ENCODE measurements around the gene ZFPM1.

The ZFPM1 gene

DNA sequence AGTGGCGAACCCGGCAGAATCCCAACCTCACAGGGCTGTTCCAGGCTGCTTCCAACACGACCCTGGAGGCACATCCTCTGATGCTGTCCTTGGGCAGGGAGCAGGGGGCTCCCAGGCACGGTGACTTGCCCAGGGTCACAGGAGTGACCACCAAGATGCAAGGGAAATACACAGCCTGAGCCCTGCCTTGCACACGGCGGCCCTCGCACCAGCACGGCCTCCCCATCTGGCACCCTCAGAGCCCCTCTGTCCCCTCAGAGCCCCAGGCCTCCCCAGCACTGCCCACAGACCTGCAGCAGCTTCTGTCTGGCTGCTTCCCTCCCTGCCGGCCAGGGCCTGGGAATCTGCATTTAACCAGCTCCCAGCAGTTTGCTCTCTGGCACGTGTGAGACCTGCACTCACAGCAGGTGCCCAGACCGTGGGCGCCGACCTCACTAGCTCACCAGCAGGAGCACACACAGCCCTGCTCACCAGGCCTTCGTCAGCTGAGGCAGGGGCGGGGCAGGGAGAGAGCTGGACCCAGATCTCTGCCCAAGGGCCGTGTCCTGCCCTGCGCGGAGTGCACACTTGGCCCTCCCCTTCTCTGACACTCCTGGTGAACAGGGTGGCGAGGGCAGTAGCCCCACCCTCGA is 87.4 kb downstream of the ZFPM1 start:
- DNase-seq (no peak), ATAC-seq (no peak)

DNA sequence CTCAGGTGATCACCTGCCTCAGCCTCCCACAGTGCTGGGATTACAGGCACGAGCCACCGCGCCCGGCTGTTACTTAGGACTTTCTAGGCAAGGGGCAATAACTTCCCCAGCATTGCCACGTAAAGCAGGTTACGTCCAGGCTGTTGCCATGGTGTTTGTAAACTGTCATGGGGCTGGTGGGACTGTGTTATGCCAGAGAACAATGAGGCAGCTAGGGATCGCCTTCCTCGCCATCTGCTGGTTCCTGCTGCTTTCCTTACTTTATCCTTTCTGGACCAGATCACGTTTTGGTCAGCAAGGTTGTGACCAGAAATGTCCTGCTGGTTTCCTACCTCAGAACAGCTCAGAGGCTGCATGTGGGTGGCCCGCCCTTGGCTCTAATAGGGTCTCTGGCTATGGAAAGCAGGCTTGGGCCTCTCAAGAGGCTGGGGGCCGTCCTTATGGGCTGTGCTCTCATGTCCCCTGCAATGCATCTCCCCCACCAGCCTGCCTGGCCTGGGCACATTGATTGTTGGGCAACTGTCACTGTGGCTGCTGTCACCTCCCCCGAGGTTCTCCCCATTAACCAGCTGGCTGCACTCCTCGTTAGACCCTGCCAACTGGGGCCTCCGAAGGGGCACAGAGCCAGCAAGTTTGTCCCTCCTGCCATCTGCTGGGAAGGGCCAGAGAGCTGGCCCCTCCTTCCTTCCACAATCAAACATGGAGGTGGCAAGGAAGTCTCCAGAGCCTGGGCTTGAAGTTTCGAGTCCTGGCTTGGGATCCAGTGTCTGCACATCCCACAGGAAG is 88.9 kb downstream of the ZFPM1 start:
- ATAC-seq (no peak), DNase-seq (no peak)

DNA sequence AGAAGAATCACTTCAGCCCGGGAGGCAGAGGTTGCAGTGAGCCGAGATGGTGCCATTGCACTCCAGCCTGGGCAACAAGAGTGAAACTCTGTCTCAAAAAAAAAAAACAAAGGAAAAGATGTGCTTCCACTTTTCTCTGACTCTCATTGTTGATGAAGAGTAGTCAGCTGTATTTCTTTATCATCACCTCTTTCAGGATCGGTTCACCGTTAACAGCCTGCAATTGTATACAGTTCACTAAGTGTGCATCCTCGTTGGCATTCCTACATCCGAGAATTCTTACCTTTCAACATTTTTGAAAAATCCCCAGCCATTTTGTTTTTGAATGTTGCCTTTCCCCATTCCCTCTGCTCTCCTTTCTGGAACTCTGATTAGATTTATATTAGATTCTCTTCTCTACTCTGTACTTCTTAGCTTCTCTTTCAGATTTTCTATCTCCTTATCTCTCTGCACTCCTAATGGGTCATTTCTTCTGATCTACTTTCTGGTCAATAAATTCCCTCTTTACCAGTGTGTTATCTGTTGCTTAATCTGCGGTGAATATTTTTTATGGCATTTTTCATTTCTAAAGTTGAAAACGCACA is 90.2 kb downstream of the ZFPM1 start:
- ATAC-seq (no peak), DNase-seq (no peak)

DNA sequence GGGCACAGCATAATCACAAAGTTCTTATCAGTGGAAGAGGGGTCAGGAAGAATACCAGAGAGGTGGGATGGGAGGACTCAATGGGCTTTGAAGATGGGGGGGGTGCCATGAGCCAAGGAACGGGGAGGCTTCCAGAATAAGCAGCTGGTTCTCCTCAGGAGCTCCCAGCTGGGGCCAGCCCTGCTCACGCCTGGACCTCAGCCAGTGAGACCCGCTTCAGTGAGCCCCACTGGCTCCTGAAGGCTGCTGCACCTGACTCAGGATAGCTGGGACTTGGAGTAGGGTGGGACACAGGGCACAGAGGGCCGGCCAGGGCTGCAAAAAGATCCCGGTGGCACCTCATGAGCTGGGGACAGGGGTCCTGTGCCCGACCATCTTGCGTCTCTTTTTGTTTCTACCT is 92.7 kb downstream of the ZFPM1 start:
- DNase-seq: no peak
- ATAC-seq: no peak

DNA sequence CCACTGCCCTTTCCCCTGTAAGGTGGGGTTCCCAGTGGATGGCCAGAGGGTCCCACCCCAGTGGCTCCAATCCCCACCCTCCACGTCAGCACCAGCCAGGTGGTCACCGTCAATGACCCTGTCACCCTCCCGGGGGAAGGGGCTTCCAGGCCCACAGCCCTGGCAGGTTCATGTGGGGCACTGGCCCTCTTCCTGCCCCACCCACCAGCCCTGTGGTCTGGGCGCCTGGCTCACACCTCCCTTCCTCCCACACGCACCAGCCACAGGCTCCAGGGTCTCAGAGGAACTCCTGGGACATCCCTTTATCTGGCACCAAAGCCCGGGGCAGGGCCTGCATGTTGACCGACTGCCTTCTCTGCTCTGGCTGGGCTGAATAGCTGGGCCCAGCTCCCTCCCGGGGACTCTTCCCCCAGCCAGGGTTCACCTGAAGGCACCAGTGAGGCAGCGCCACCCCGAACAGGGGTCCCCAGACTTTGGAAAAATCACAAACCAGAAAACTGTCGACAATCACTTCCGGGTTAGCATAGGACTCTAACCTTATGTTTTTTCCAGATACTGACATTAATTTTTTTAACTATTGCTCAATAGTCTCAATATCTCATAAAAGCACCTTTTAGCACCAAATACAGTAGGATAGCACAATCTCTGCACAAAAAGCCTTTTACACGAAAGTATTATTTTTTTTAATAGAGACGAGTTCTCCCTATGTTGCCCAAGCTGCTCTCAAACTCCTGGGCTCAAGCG is 95.2 kb downstream of the ZFPM1 start:
- no peak for DNase-seq
- ATAC-seq: no peak

DNA sequence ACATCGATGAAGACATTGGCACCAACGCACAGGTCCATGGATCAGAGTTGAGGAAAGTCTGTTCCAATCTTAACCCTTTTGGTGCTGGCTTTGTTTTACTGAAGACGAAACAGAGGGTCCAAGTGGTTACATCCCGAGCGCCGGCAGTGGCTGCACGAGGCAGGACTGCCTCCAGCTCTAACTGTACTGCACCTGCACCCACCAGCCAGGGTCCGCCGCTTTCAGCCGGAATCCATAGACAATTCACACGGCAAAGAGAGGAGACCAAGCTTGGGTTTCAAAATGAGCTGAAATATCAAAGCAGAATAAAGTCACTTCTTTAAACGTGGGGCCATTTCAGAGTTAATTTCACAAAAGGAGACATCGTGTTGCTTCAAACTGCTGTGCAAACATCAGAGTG is 95.9 kb downstream of the ZFPM1 start:
- ATAC-seq (no peak), DNase-seq (no peak)

DNA sequence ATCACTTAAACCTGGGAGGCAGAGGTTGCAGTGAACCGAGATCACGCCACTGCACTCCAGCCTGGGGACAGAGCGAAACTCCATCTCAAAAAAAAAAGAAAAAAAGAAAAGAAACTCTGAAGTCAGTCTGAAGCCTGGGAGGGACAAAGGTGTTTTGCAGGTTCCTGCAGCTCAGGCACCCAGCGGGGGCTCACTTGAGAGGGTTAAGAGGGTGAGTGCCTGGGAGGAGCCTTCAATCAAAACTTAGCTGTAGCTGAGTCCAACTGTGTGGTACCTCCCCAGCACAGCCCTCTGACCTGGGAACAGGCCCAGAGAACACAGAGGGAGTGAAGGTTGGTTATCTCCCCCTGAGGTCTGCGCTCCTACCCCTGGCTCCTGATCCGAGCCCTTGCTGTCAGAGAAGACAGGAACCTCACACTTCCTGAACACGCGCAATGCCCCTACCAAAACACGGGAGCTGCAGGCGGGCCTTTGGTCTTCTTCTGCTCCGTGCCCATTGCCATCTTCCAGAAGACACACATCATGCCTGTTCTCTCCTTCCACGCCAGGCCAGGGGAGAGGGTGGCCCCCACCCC is 96.7 kb downstream of the ZFPM1 start:
- ATAC-seq: peak; percentile 11
- DNase-seq: no peak

DNA sequence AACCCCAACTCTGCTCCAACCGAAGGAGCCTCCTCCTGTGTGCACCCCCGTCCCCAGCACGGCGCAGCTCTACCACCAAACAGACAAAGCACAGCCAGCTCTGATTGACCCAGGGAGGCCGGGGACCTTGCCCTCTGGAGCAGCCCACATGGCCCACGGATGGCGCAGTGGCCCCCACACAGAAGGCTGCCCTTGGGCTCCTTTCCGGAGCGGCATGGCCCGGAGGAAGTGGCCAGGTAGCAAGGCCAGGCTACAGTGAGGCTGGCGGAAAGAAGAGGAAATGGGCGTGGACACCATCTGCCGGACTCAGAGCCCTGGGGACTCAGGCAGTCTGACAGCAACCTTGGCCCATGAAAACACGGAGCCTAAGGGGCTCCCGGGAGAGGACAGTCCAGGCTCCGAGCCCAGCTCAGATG is 97.2 kb downstream of the ZFPM1 start:
- ATAC-seq (peak; percentile 48), DNase-seq (no peak)

DNA sequence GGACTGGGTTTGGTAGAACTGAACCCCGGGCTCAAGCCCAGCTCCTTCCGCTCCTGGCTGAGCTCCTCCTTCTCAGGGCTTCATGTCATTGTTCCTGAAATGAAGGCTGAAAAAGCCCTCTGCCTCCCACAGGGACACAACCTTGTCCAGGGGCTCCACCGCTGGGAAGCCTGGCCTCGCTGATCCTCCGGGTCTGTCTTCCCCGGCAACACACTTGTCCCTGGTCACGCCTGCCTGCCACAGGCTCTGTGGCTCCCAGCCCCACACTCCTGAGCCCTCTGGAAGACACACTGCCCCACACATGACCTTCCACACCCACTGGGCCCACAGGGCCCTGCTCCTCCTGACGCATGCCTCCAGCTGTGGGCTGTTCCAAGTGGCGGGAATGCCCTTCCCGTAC is 99.1 kb downstream of the ZFPM1 start:
- DNase-seq: no peak
- no peak for ATAC-seq

DNA sequence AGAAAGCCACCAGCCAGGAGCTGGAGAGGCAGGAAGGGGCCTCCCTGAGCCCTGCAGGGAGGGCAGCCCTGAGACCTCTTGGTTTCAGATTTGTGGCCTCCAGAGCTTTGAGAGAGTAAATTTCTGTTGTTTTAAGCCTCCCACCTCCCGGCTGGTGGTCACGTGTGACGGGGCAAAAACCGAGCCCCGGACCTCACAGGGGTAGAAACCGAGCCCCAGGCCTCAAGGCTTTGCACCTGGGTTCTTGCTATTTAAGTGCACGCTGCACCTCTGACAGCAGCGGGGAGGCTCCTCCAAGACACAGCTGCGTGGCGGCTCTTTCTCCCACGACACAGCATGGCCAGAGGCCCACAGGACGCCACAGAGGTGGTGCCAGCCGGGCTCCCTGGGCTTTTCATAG is 99.7 kb downstream of the ZFPM1 start:
- DNase-seq: no peak
- no peak for ATAC-seq

DNA sequence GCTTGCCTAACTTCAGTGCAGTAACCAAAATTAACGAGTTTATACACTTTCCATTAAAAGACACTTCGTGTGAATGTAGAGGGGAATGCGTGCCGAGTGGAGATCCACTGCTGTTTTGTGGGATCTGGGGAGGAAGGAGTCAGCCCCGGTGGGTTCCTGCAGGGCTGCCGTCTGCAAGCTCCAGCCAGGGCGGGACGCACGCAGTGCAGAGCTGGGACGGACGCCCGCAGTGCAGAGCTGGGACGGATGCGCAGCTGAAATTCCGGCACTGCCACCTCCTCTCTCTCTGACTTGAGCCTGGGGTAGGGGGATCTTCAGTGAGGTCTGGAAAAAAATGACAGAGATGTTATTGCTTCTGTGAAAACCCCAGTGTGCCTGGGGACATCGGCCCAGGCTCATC is 100.7 kb downstream of the ZFPM1 start:
- ATAC-seq (no peak), DNase-seq (no peak)

DNA sequence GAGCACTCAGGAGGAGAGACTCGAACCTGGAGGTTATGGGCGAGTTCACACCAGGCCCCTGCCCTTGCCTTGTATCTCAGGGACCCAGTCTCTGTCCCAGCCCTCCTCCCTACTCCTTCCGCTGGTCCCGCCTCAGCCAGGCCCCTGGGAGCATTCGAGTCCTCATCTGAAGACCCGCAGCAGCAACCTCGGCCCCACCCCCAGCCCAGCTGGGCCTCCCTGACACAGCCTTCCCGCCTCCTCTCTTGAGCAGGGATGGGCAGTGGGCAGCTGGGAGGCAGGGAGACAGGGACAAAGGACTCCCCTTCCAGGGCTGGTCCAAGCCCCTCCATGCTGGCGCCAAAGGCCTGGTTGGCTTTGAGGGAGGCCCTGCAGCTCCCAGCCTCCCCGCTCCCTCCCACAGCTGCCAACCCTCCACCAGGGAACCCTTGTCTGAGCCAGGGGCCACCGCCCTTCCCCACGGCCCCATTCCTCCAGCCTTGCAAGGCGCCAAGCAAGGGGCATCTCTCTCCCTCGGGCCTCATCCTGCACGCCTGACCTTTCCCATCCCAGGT is 101.7 kb downstream of the ZFPM1 start:
- ATAC-seq: no peak
- DNase-seq: no peak

DNA sequence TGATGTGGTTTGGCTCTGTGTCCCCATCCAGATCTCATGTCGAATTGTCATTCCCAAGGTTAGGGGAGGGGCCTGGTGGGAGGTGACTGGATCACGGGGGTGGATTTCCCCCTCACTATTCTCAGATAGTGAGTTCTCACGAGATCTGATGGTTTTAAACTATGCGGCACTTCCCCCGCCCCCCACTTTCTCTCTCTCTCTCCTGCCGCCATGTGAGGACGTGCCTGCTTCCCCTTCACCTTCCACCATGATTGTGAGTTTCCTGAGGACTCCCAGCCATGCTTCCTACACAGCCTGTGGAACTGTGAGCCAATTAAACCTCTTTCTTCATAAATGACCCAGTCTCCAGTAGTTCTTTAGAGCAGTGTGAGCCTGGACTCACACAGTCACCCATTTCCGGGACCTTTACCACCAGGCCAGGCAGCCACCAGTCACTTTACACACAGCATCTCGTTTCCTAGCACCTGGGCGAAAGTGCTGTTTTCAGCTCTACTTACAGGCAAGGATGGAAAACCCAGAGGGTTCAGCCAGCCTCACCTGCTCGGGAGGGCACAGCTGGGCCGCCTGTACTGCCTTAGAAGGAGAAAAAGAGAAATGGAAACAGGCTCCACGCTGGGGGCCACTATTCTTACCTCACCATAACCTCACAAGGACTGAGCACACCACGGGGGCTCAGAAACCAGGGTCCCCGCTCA is 103.4 kb downstream of the ZFPM1 start:
- no peak for DNase-seq
- no peak for ATAC-seq

DNA sequence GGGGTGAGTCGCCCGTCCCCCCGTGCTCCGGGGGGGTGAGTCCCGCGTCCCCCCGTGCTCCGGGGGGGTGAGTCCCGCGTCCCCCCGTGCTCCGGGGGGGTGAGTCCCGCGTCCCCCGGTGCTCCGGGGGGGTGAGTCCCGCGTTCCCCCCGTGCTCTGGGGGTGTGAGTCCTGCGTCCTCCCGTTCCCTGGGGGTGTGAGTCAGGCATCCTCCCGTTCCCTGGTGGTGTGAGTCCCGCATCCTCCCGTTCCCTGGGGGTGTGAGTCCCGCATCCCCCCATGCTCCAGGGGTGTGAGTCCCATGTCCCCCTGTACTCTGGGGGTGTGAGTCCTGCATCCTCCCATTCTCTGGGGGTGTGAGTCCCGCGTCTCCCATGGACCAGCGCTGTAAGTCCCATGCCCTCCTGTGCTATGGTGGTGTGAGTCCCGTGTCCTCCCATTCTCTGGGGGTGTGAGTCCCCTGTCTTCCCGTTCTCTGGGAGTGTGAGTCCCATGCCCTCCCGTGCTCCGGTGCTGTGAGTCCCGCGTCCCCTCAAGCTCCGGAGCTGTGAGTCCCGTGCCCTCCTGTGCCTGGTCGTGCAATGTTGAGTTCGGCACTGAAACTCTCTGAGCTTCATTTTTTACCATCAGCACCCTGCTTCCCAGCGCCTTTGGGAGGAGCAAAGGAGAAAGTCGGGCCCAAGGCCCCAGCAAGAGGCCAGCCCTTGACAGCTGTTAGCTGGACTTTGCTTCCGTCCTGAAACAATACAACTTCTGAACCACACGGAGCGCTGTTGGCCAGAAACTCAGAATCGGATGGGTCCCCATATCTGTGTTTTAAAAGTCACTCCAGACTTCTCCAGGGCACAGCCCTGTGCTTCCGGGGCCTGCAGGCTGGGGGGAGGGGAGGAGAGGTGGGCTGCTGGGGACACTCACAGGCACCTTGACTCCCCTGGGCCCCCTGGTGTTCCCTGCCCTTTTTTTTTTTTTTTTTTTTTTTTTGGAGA is 105.7 kb downstream of the ZFPM1 start:
- no peak for DNase-seq
- ATAC-seq: no peak

DNA sequence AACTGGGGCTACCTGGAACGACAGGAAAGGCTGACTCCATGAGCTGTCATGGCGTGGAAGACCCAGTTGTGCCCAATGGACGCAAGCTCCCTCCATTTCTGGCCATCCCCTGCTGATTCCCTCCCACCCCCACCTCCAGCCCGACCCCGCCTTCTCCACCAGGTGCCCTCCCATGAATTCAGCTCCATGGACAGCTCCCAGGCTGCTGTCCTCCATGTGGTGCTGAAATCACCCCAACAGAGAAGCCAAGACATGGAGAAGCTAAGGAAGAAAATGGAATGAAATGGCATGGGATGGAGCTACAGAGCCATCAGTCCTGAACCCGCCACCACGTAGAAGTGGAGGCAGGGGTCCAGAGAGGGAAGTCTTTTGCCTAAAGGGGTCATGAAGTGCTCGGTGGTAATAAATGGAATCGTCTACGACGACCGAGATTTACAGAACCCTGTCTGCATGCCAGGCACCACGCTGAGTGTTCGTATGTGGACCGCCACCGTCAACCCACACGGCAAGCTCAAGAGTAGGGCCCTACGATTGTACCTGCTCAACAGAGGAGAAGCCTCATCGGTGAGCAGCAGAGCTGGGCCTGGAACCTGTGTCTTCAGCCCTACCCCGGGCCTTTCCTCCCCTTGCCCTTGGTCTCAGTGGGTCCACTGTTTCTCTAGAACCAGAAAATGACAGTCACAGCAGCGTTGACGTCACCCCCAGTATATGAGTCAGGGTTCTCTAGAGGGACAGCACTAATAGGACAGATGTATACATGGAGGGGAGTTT is 107.8 kb downstream of the ZFPM1 start:
- no peak for DNase-seq
- ATAC-seq: no peak

DNA sequence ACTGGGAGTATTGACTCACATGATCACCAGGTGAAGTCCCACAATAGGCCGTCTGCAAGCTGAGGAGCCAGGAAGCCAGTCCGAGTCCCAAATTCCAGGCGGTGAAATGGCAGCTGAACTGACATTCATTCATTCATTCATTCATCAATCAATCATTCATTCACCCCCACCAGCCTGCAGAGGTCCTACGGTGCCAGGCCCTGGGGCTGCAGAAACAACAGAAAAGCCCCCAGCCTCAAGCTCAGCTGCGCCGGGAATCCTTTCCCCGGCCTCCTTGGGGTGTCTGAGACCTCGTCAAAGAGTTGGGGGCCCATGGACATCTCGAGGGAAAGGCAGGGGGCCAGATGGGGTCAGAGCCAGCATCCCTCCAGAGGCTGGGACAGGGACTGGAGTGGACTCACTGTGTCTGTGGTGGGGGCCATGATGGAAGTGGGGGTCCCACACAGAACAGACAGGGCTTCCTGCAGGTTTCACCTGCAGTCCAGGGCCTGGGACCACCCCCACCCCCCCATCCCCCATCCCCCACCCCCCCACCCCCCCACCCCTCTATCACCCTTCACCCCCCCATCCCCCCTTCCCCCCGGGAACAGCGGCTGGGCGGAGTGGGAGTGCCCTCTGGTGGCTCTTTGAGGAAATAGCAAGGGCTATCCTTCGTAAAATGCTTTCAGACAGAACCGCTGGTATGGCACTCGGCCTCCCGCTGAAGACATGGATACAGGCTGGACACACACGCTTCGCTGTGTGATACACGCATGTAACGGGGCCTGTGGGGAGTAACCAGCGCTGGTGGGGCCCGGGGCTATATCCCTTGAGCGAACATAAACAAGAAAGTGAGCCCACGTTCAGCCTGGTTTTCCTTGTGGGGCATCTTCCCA is 108.6 kb downstream of the ZFPM1 start:
- DNase-seq (peak; percentile 60), ATAC-seq (no peak)

DNA sequence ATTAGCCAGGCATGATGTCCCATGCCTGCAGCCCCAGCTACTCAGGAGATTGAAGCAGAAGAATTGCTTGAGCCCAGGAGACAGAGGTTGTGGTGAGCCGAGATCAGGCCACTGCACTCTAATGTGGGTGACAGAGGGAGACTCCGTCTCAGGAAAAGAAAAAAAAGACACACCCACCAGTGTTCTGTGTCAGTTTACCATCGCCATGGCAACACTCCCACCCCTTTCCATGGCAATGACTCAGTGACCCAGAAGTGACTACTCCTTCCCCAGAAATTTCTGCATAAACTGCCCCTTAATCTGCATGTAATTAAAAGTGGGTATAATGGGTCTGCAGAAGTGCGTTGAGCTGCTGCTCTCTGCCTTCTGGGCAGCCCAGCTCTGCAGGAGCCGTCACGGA is 113.1 kb downstream of the ZFPM1 start:
- DNase-seq (peak; percentile 87), ATAC-seq (peak; percentile 63)

Measured in stimulated activated naive CD8-positive, alpha-beta T cell treated with anti-CD3 and anti-CD28 coated beads, Interleukin-15, Interleukin-2, amounts not matched to agents 100 U/mL and 50 U/mL, for 24 hours (primary cell).